Renal pelvis (tissue), 3 donors: Measurements from ENCODE around the gene WBP2. TPM values are rescaled to one million over a fixed set of nuclear protein-coding genes. Genes with fewer than 3 reads are reported as not detected.

Experiments
- polyA plus RNA-seq, 3 donors: library from polyadenylated mRNA; unstranded; fragments of 120-200 nt; gene quantifications; one replicate each; pipeline ENCODE4 v1.2.1, GENCODE V29; 2013; ENCODE audit not compliant: insufficient read length in 3 of 3

WBP2 gene
- polyA plus RNA-seq, 3 donors, result 82.9 to 89.7 (median 88.1) TPM

Other genes with a start within 250 kb of the WBP2 start
- gene SMIM5, start 221.9 kb downstream of the WBP2 start, polyA plus RNA-seq, result 1 to 10 TPM; 6.6 to 9.2 (median 8.1) TPM
- 10 to 100 TPM; 43.5 to 62.4 (median 55.2) TPM for gene RECQL5, start 188.2 kb downstream of the WBP2 start, polyA plus RNA-seq
- gene SAP30BP, start 188.0 kb downstream of the WBP2 start, polyA plus RNA-seq, result 100 to 1,000 TPM in 1 of 3 donors, 10 to 100 TPM in 2; 92.2 to 104 (median 98.5) TPM
- gene ITGB4, start 133.9 kb downstream of the WBP2 start, polyA plus RNA-seq, result 10 to 100 TPM; 12.5 to 17.1 (median 16.2) TPM
- gene GALK1, start 90.1 kb downstream of the WBP2 start, polyA plus RNA-seq, result 10 to 100 TPM; 33.7 to 40.4 (median 38.3) TPM
- 10 to 100 TPM; 42.3 to 55.1 (median 46.7) TPM for gene UNK, start 70.5 kb downstream of the WBP2 start, polyA plus RNA-seq
- 1 to 10 TPM; 4.8 to 6.6 (median 6.3) TPM for gene UNC13D, start 10.9 kb downstream of the WBP2 start, polyA plus RNA-seq
- gene TRIM47, start 23.2 kb upstream of the WBP2 start, polyA plus RNA-seq, result 1 to 10 TPM; 7.5 to 9.5 (median 7.8) TPM
- gene TRIM65, start 41.6 kb upstream of the WBP2 start, polyA plus RNA-seq, result 10 to 100 TPM; 14.6 to 16.7 (median 16.3) TPM
- 100 to 1,000 TPM in 1 of 3 donors, 10 to 100 TPM in 2; 91.2 to 114 (median 97.4) TPM for gene MRPL38, start 49.5 kb upstream of the WBP2 start, polyA plus RNA-seq
- gene FBF1, start 85.7 kb upstream of the WBP2 start, polyA plus RNA-seq, result 10 to 100 TPM in 2 of 3 donors, 1 to 10 TPM in 1; 9.7 to 13.3 (median 13.1) TPM
- gene ACOX1, start 123.8 kb upstream of the WBP2 start, polyA plus RNA-seq, result 10 to 100 TPM; 30.1 to 42.2 (median 35.1) TPM
- gene TEN1, start 123.9 kb upstream of the WBP2 start, polyA plus RNA-seq, result 10 to 100 TPM; 23.5 to 27.0 (median 25.5) TPM
- gene CDK3, start 145.5 kb upstream of the WBP2 start, polyA plus RNA-seq, result 10 to 100 TPM; 17.4 to 23.0 (median 21.9) TPM
- 10 to 100 TPM; 24.4 to 25.9 (median 25.4) TPM for gene EVPL, start 172.0 kb upstream of the WBP2 start, polyA plus RNA-seq
- 100 to 1,000 TPM in 2 of 3 donors, 10 to 100 TPM in 1; 97.6 to 109 (median 106) TPM for gene SRP68, start 217.2 kb upstream of the WBP2 start, polyA plus RNA-seq
- under 1 TPM; 0.24 to 0.87 (median 0.33) TPM for gene GALR2, start 219.4 kb upstream of the WBP2 start, polyA plus RNA-seq
- gene ZACN, start 223.8 kb upstream of the WBP2 start, polyA plus RNA-seq, result 10 to 100 TPM; 13.4 to 30.9 (median 27.1) TPM
- gene EXOC7, start 248.5 kb upstream of the WBP2 start, polyA plus RNA-seq, result 100 to 1,000 TPM; 141 to 194 (median 166) TPM